Natural killer cell (primary cell): ENCODE results near the gene METTL16. TPM values are rescaled to one million over a fixed set of nuclear protein-coding genes. Genes with fewer than 3 reads are reported as not detected.

Experiments
- ATAC-seq, 3 donors: fragments of 150-1000 bp in 2 of 3; fragments of 200-7000 bp in 1 of 3; cut with Tn5 transposase; 1 replicate in 1 of 3; 2 replicates in 2 of 3; pipeline ENCODE4 v1.10.0; 2021; ENCODE audit warnings: mild to moderate bottlenecking in 2 of 3, moderate library complexity in 2 of 3
- DNase-seq, 2 donors: peaks; one replicate each; pipeline versions ENCODE4 v3.0.0 to v3.0.0-alpha.2; 2013 to 2021; ENCODE audit warnings: mixed read lengths in 1 of 2
- H3K27ac ChIP-seq: one replicate; pipeline ENCODE4 v1.5.1; 2013; ENCODE audit warnings: mild to moderate bottlenecking, low read length
- H3K27me3 ChIP-seq: one replicate; pipeline ENCODE4 v1.6.1; 2013; ENCODE audit warnings: low read length; ENCODE audit not compliant: control insufficient read depth, insufficient read depth
- H3K36me3 ChIP-seq: one replicate; pipeline ENCODE4 v1.6.1; 2013; ENCODE audit warnings: low read length; ENCODE audit not compliant: control insufficient read depth, insufficient read depth
- H3K4me1 ChIP-seq: one replicate; pipeline ENCODE4 v1.6.1; 2013; ENCODE audit warnings: low read length; ENCODE audit not compliant: control insufficient read depth, insufficient read depth
- H3K4me3 ChIP-seq: one replicate; pipeline ENCODE4 v1.5.1; 2013; ENCODE audit warnings: low read length
- H3K9me3 ChIP-seq: one replicate; pipeline ENCODE4 v1.6.1; 2013; ENCODE audit warnings: low read length; ENCODE audit not compliant: control insufficient read depth, insufficient read depth
- H3K27ac Mint-ChIP-seq, 2 donors: one replicate each; pipeline ENCODE4 v1.8.0; 2022; ENCODE audit warnings: mild to moderate bottlenecking in 2 of 2, mixed read lengths in 2 of 2, moderate library complexity in 1 of 2
- H3K27me3 Mint-ChIP-seq, 2 donors: one replicate each; pipeline ENCODE4 v1.8.0; 2022; ENCODE audit warnings: low read depth in 2 of 2, mixed read lengths in 2 of 2
- H3K36me3 Mint-ChIP-seq: one replicate; pipeline ENCODE4 v1.8.0; 2022; ENCODE audit warnings: mixed read lengths
- H3K4me1 Mint-ChIP-seq, 2 donors: one replicate each; pipeline ENCODE4 v1.8.0; 2022; ENCODE audit warnings: mixed read lengths in 2 of 2
- H3K4me3 Mint-ChIP-seq: one replicate; pipeline ENCODE4 v1.8.0; 2022; ENCODE audit warnings: mild to moderate bottlenecking, moderate library complexity, mixed read lengths
- H3K9me3 Mint-ChIP-seq, 2 donors: one replicate each; pipeline ENCODE4 v1.8.0; 2022; ENCODE audit warnings: mixed read lengths in 2 of 2
- CTCF ChIP-seq: fragments of 200-600 bp; IDR thresholded peaks from one replicate; pipeline ENCODE4 v1.8.0; 2022; ENCODE audit warnings: antibody characterized with exemption
- WGBS: methylation state at CpG from one replicate; pipeline ENCODE4 v1.1.7; 2013; ENCODE audit warnings: missing lambda C conversion rate; ENCODE audit not compliant: insufficient coverage; 5-methylcytosine and 5-hydroxymethylcytosine counted together
- intact Hi-C: fragments of 100-400 bp; cut with micrococcal nuclease; formaldehyde crosslinking; loops from one replicate; pipeline ENCODE4 v1.14.2; 2022
- total RNA-seq, 4 donors: library from RNA; stranded (reverse); fragments of 120-200 nt in 1 of 4; gene quantifications; one replicate each; pipeline versions ENCODE4 v1.2.3 to v1.2.4, GENCODE V29; 2013 to 2022

Gene METTL16
- total RNA-seq, 3 donors from 2014 or later (not counting 1 experiment from before 2014, with no cell fraction given): 27.9 to 36.9 (median 32.0) TPM

GRCh38 chr17:2456475-2456874 is 55.2 kb downstream of the METTL16 start:
- no peaks in the 10 kb centered on the region for H3K4me1 ChIP-seq
- H3K27ac Mint-ChIP-seq: no peak overlapping the region
- H3K9me3 ChIP-seq: no peaks in the 10 kb centered on the region
- DNase-seq: no peak
- H3K27me3 ChIP-seq: no peaks in the 10 kb centered on the region
- peaks cover 21% of the 10 kb centered on the region for H3K36me3 ChIP-seq
- ATAC-seq: no peak
- 97% methylated on average over 2 of the region's 3 CpGs for WGBS
- no peaks in the 10 kb centered on the region for H3K36me3 Mint-ChIP-seq
- H3K9me3 Mint-ChIP-seq: no peaks in the 10 kb centered on the region
- H3K4me1 Mint-ChIP-seq: peaks cover 0 to 3% of the 10 kb centered on the region in 2 donors
- intact Hi-C loops: no loop called here
- no peaks in the 10 kb centered on the region for H3K27me3 Mint-ChIP-seq
- H3K27ac ChIP-seq: no peak overlapping the region
- no peak overlapping the region for H3K4me3 Mint-ChIP-seq
- no peak overlapping the region for H3K4me3 ChIP-seq
- TF ChIP-seq CTCF: no peak

GRCh38 chr17:2455956-2456355 is 55.7 kb downstream of the METTL16 start:
- Histone ChIP-seq H3K9me3 (no peaks in the 10 kb centered on the region), H3K36me3 (peaks cover 17% of the 10 kb centered on the region), H3K27me3 (no peaks in the 10 kb centered on the region), H3K4me1 (no peaks in the 10 kb centered on the region), H3K27ac (no peak overlapping the region), H3K4me3 (no peak overlapping the region)
- ATAC-seq: no peak
- H3K4me1 Mint-ChIP-seq: peaks cover 0 to 3% of the 10 kb centered on the region in 2 donors
- H3K9me3 Mint-ChIP-seq: no peaks in the 10 kb centered on the region
- intact Hi-C loops: no loop called here
- no peaks in the 10 kb centered on the region for H3K36me3 Mint-ChIP-seq
- no peak for DNase-seq
- H3K4me3 Mint-ChIP-seq: no peak overlapping the region
- H3K27ac Mint-ChIP-seq: no peak overlapping the region
- WGBS: 100% methylated on average over 1 of the region's 3 CpGs
- H3K27me3 Mint-ChIP-seq: no peaks in the 10 kb centered on the region
- no peak for TF ChIP-seq CTCF

- H3K4me3 Mint-ChIP-seq: no peak overlapping the region
- Histone ChIP-seq H3K27ac (no peak overlapping the region), H3K4me1 (no peaks in the 10 kb centered on the region), H3K36me3 (peaks cover 7% of the 10 kb centered on the region), H3K27me3 (no peaks in the 10 kb centered on the region), H3K4me3 (no peak overlapping the region), H3K9me3 (no peaks in the 10 kb centered on the region)
- no peak overlapping the region for H3K27ac Mint-ChIP-seq
- TF ChIP-seq CTCF: no peak
- no peaks in the 10 kb centered on the region for H3K9me3 Mint-ChIP-seq
- DNase-seq (no peak), ATAC-seq (no peak)
- no peaks in the 10 kb centered on the region for H3K27me3 Mint-ChIP-seq
- intact Hi-C loops: no loop called here
- H3K4me1 Mint-ChIP-seq: peaks cover 0 to 3% of the 10 kb centered on the region in 2 donors
- no peaks in the 10 kb centered on the region for H3K36me3 Mint-ChIP-seq
- no CpG with 5 or more reads among the region's 3 CpGs for WGBS
Observed at GRCh38 chr17:2453866-2454265, 57.8 kb downstream of the METTL16 start.

- no peak for TF ChIP-seq CTCF
- DNase-seq: no peak
- intact Hi-C loops: no loop called here
- peaks cover 3% of the 10 kb centered on the region for H3K36me3 ChIP-seq
- H3K4me3 Mint-ChIP-seq: no peak overlapping the region
- no peaks in the 10 kb centered on the region for H3K36me3 Mint-ChIP-seq
- H3K27ac ChIP-seq: no peak overlapping the region
- H3K27me3 ChIP-seq: no peaks in the 10 kb centered on the region
- H3K4me1 Mint-ChIP-seq: peaks cover 0 to 3% of the 10 kb centered on the region in 2 donors
- no peak overlapping the region for H3K4me3 ChIP-seq
- H3K9me3 Mint-ChIP-seq: no peaks in the 10 kb centered on the region
- H3K9me3 ChIP-seq: no peaks in the 10 kb centered on the region
- H3K4me1 ChIP-seq: no peaks in the 10 kb centered on the region
- no peaks in the 10 kb centered on the region for H3K27me3 Mint-ChIP-seq
- no peak for ATAC-seq
- 89% methylated on average over 5 of the region's 6 CpGs for WGBS
- H3K27ac Mint-ChIP-seq: no peak overlapping the region
Observed at GRCh38 chr17:2453325-2453724, 58.4 kb downstream of the METTL16 start.
